GM19351 (cell line): ENCODE measurements around the gene HES7.

ENCODE experiments used
- ATAC-seq: cut with Tn5 transposase; IDR thresholded peaks from one replicate; pipeline ENCODE4 v1.9.1; 2021; ENCODE audit warnings: mild to moderate bottlenecking, moderate library complexity; ENCODE audit not compliant: unreplicated experiment

The HES7 gene

GRCh38 chr17:8075574-8076342 is 48.1 kb downstream of the HES7 start:
- ATAC-seq, result no peak

GRCh38 chr17:8075081-8075480 is 48.8 kb downstream of the HES7 start:
- no peak for ATAC-seq

GRCh38 chr17:8074554-8074953 is 49.4 kb downstream of the HES7 start:
- no peak for ATAC-seq

GRCh38 chr17:8073627-8074484 is 50.0 kb downstream of the HES7 start:
- ATAC-seq, result no peak

GRCh38 chr17:8072729-8073461 is 51.0 kb downstream of the HES7 start:
- ATAC-seq, result no peak

GRCh38 chr17:8072341-8072728 is 51.6 kb downstream of the HES7 start:
- ATAC-seq, result no peak

- no peak for ATAC-seq
These were observed 52.4 kb downstream of the HES7 start for GRCh38 chr17:8071496-8071895.
